ENCODE data around the gene SENP5.

Gene SENP5

GRCh38 chr3:196970547-196971093 is 102.9 kb downstream of the SENP5 start:
- no peak overlapping the region for H3K4me3 ChIP-seq (ENCODE audit: low read depth, low read length)
- DNase-seq (ENCODE audit: low read depth) = no peak
- TF ChIP-seq CTCF (IDR thresholded peaks at IDR 0.05; ENCODE audit: insufficient read depth, low read depth, low read length, missing control alignments) = no peak

- DNase-seq (ENCODE audit: low read depth) = no peak
Observed at GRCh38 chr3:196971094-196971698, 103.5 kb downstream of the SENP5 start.

GRCh38 chr3:196974661-196975060 is 106.9 kb downstream of the SENP5 start:
- TF ChIP-seq CTCF (IDR thresholded peaks at IDR 0.05; ENCODE audit: insufficient read depth, low read depth, low read length, missing control alignments) = no peak
- no peak overlapping the region for H3K4me3 ChIP-seq (ENCODE audit: low read depth, low read length)
- no peak for DNase-seq (ENCODE audit: low read depth)

More at GRCh38 chr3:196971094-196971698, 103.5 kb downstream of the SENP5 start:
- no peak for TF ChIP-seq CTCF (IDR thresholded peaks at IDR 0.05; ENCODE audit: insufficient read depth, low read depth, low read length, missing control alignments)
- H3K4me3 ChIP-seq (ENCODE audit: low read depth, low read length) = no peak overlapping the region

GRCh38 chr3:196975349-196975748 is 107.6 kb downstream of the SENP5 start:
- no peak overlapping the region for H3K4me3 ChIP-seq (ENCODE audit: low read depth, low read length)
- DNase-seq (ENCODE audit: low read depth) = no peak
- no peak for TF ChIP-seq CTCF (IDR thresholded peaks at IDR 0.05; ENCODE audit: insufficient read depth, low read depth, low read length, missing control alignments)

GRCh38 chr3:196976941-196977340 is 109.2 kb downstream of the SENP5 start:
- no peak for DNase-seq (ENCODE audit: low read depth)
- no peak overlapping the region for H3K4me3 ChIP-seq (ENCODE audit: low read depth, low read length)
- no peak for TF ChIP-seq CTCF (IDR thresholded peaks at IDR 0.05; ENCODE audit: insufficient read depth, low read depth, low read length, missing control alignments)

- no peak overlapping the region for H3K4me3 ChIP-seq (ENCODE audit: low read depth, low read length)
Observed at GRCh38 chr3:196979545-196979944, 111.8 kb downstream of the SENP5 start.

More at GRCh38 chr3:196979545-196979944, 111.8 kb downstream of the SENP5 start:
- no peak for TF ChIP-seq CTCF (IDR thresholded peaks at IDR 0.05; ENCODE audit: insufficient read depth, low read depth, low read length, missing control alignments)
- DNase-seq (ENCODE audit: low read depth) = no peak

Measured in GM12865 (cell line).